IPS-15b (cell line): Measurements from ENCODE around the gene RPL35.
A peak's percentile ranks its signal among the peaks of the same experiment; 100 is the strongest.
"Not testable (repeated sequence)": the region's sequence is repeated elsewhere in the genome, so short reads cannot be mapped to it uniquely, and the experiment has no call there.

ENCODE experiments used
- H3K27me3 ChIP-seq: one replicate; pipeline ENCODE4 v1.6.1; 2013; ENCODE audit warnings: low read length; ENCODE audit not compliant: control insufficient read depth, insufficient read depth
- H3K36me3 ChIP-seq: one replicate; pipeline ENCODE4 v1.6.1; 2013; ENCODE audit warnings: low read length; ENCODE audit not compliant: control insufficient read depth, insufficient read depth
- H3K4me1 ChIP-seq: one replicate; pipeline ENCODE4 v1.6.1; 2013; ENCODE audit warnings: mild to moderate bottlenecking, low read length; ENCODE audit not compliant: control insufficient read depth, insufficient read depth
- H3K4me3 ChIP-seq: one replicate; pipeline ENCODE4 v1.5.1; 2013; ENCODE audit warnings: low read depth, low read length
- H3K9ac ChIP-seq: one replicate; pipeline ENCODE4 v1.6.1; 2013; ENCODE audit warnings: low read depth, mild to moderate bottlenecking, low read length
- H3K9me3 ChIP-seq: one replicate; pipeline ENCODE4 v1.6.1; 2013; ENCODE audit warnings: mild to moderate bottlenecking, low read length; ENCODE audit not compliant: control insufficient read depth, insufficient read depth

Gene RPL35

GRCh38 chr9:124855944-124856765 is 5.6 kb downstream of the RPL35 start:
- Histone ChIP-seq H3K4me3 (no peak overlapping the region), H3K4me1 (peaks cover 5% of the 10 kb centered on the region), H3K36me3 (peaks cover 46% of the 10 kb centered on the region), H3K9ac (peak overlapping the region; percentile 47), H3K27me3 (no peaks in the 10 kb centered on the region), H3K9me3 (no peaks in the 10 kb centered on the region)

- Histone ChIP-seq H3K9ac (no peak overlapping the region), H3K4me1 (peaks cover 4% of the 10 kb centered on the region), H3K27me3 (no peaks in the 10 kb centered on the region), H3K36me3 (peaks cover 42% of the 10 kb centered on the region), H3K4me3 (no peak overlapping the region), H3K9me3 (no peaks in the 10 kb centered on the region)
These were observed 6.2 kb downstream of the RPL35 start for GRCh38 chr9:124855566-124855943.

- no peaks in the 10 kb centered on the region for H3K4me1 ChIP-seq
- H3K36me3 ChIP-seq, result peaks cover 35% of the 10 kb centered on the region
- no peak overlapping the region for H3K9ac ChIP-seq
- no peaks in the 10 kb centered on the region for H3K9me3 ChIP-seq
- no peaks in the 10 kb centered on the region for H3K27me3 ChIP-seq
- no peak overlapping the region for H3K4me3 ChIP-seq
These were observed 6.9 kb downstream of the RPL35 start for GRCh38 chr9:124854822-124855221.

GRCh38 chr9:124854161-124854560 is 7.6 kb downstream of the RPL35 start:
- H3K4me1 ChIP-seq, result no peaks in the 10 kb centered on the region
- peaks cover 28% of the 10 kb centered on the region for H3K36me3 ChIP-seq
- H3K9ac ChIP-seq, result no peak overlapping the region
- H3K9me3 ChIP-seq, result no peaks in the 10 kb centered on the region
- no peak overlapping the region for H3K4me3 ChIP-seq
- H3K27me3 ChIP-seq, result no peaks in the 10 kb centered on the region

GRCh38 chr9:124853605-124854143 is 8.1 kb downstream of the RPL35 start:
- H3K4me3 ChIP-seq, result peak overlapping the region; percentile 67
- H3K36me3 ChIP-seq, result peaks cover 23% of the 10 kb centered on the region
- no peaks in the 10 kb centered on the region for H3K9me3 ChIP-seq
- no peaks in the 10 kb centered on the region for H3K4me1 ChIP-seq
- H3K9ac ChIP-seq, result no peak overlapping the region
- H3K27me3 ChIP-seq, result no peaks in the 10 kb centered on the region

- Histone ChIP-seq H3K4me3 (peak within 1 kb of the TSS; percentile 67), H3K9ac (no peak within 1 kb of the TSS), H3K36me3 (peaks cover 16% of the 10 kb centered on the region), H3K4me1 (no peaks in the 10 kb centered on the region), H3K27me3 (no peaks in the 10 kb centered on the region), H3K9me3 (no peaks in the 10 kb centered on the region)
These were observed 8.8 kb downstream of the RPL35 start, which contains the start of gene WDR38 for GRCh38 chr9:124852829-124853531. Gene WDR38 (plus strand): TSS chr9:124853460. CDS start chr9:124853532, 72 bp downstream.

- Histone ChIP-seq H3K4me3 (peak overlapping the region; percentile 67), H3K9me3 (no peaks in the 10 kb centered on the region), H3K4me1 (no peaks in the 10 kb centered on the region), H3K9ac (no peak overlapping the region), H3K27me3 (no peaks in the 10 kb centered on the region), H3K36me3 (peaks cover 9% of the 10 kb centered on the region)
These were observed 9.5 kb downstream of the RPL35 start for GRCh38 chr9:124852121-124852828.

GRCh38 chr9:124849801-124850200 is 12.0 kb downstream of the RPL35 start:
- H3K36me3 ChIP-seq, result no peaks in the 10 kb centered on the region
- H3K4me1 ChIP-seq, result no peaks in the 10 kb centered on the region
- no peak overlapping the region for H3K4me3 ChIP-seq
- no peaks in the 10 kb centered on the region for H3K27me3 ChIP-seq
- H3K9me3 ChIP-seq, result no peaks in the 10 kb centered on the region
- no peak overlapping the region for H3K9ac ChIP-seq

GRCh38 chr9:124846969-124847368 is 14.8 kb downstream of the RPL35 start:
- H3K9me3 ChIP-seq, result no peaks in the 10 kb centered on the region
- H3K36me3 ChIP-seq, result no peaks in the 10 kb centered on the region
- H3K27me3 ChIP-seq, result no peaks in the 10 kb centered on the region
- no peak overlapping the region for H3K4me3 ChIP-seq
- H3K4me1 ChIP-seq, result no peaks in the 10 kb centered on the region
- no peak overlapping the region for H3K9ac ChIP-seq

- not testable (repeated sequence) for H3K9ac ChIP-seq, H3K36me3 ChIP-seq
These were observed 15.3 kb downstream of the RPL35 start for GRCh38 chr9:124846467-124846866.

GRCh38 chr9:124844291-124844690 is 17.5 kb downstream of the RPL35 start:
- Histone ChIP-seq H3K9me3 (no peaks in the 10 kb centered on the region), H3K4me3 (no peak overlapping the region), H3K27me3 (no peaks in the 10 kb centered on the region), H3K9ac (no peak overlapping the region), H3K36me3 (no peaks in the 10 kb centered on the region), H3K4me1 (peaks cover 5% of the 10 kb centered on the region)

More at GRCh38 chr9:124846467-124846866, 15.3 kb downstream of the RPL35 start:
- H3K27me3 ChIP-seq, H3K9me3 ChIP-seq, H3K4me3 ChIP-seq, H3K4me1 ChIP-seq: not testable (repeated sequence)
